H9 (cell line): ENCODE data around the gene LTA4H. TPM values are rescaled to one million over a fixed set of nuclear protein-coding genes. Genes with fewer than 3 reads are reported as not detected.

Experiments used
- DNase-seq: peaks from one replicate; pipeline ENCODE4 v3.0.0-alpha.2; 2017
- H2AFZ ChIP-seq: one replicate; pipeline ENCODE4 v1.6.1; 2013; ENCODE audit warnings: mild to moderate bottlenecking, low read length, control low read depth, moderate library complexity
- H2AK5ac ChIP-seq: 2 replicates; pipeline ENCODE4 v1.6.1; 2013; ENCODE audit warnings: low read length, control low read depth, mixed read lengths; ENCODE audit not compliant: insufficient read length
- H2BK120ac ChIP-seq: one replicate; pipeline ENCODE4 v1.6.1; 2013; ENCODE audit warnings: low read depth, mild to moderate bottlenecking, low read length, control low read depth, inconsistent platforms; ENCODE audit not compliant: poor library complexity, severe bottlenecking
- H2BK12ac ChIP-seq: 2 replicates; pipeline ENCODE4 v1.6.1; 2013; ENCODE audit warnings: low read length, control low read depth, mixed read lengths, low read depth; ENCODE audit not compliant: insufficient read length
- H2BK15ac ChIP-seq: 2 replicates; pipeline ENCODE4 v1.6.1; 2013; ENCODE audit warnings: low read depth, low read length, control low read depth
- H2BK20ac ChIP-seq: one replicate; pipeline ENCODE4 v1.6.1; 2013; ENCODE audit warnings: low read depth, mild to moderate bottlenecking, low read length, control low read depth, inconsistent platforms; ENCODE audit not compliant: poor library complexity, severe bottlenecking
- H2BK5ac ChIP-seq: 2 replicates; pipeline ENCODE4 v1.6.1; 2013; ENCODE audit warnings: low read length, control low read depth, mixed read lengths; ENCODE audit not compliant: insufficient read length
- H3K14ac ChIP-seq: 2 replicates; pipeline ENCODE4 v1.6.1; 2013; ENCODE audit warnings: low read length, control low read depth; ENCODE audit not compliant: insufficient read depth
- H3K18ac ChIP-seq: 2 replicates; pipeline ENCODE4 v1.6.1; 2013; ENCODE audit warnings: low read depth, mild to moderate bottlenecking, mixed read lengths, low read length, control low read depth; ENCODE audit not compliant: insufficient read length
- H3K23ac ChIP-seq: 2 replicates; pipeline ENCODE4 v1.6.1; 2013; ENCODE audit warnings: low read length, control low read depth, mixed read lengths, low read depth; ENCODE audit not compliant: insufficient read length
- H3K23me2 ChIP-seq: 2 replicates; pipeline ENCODE4 v1.6.1; 2013; ENCODE audit warnings: low read depth, mild to moderate bottlenecking, mixed read lengths, low read length, control low read depth; ENCODE audit not compliant: insufficient read length, poor library complexity, severe bottlenecking
- H3K27ac ChIP-seq: 2 replicates; pipeline ENCODE4 v1.5.1; 2013; ENCODE audit warnings: low read length, control low read depth, mixed read lengths, low read depth; ENCODE audit not compliant: insufficient read length
- H3K27me3 ChIP-seq: 2 replicates; pipeline ENCODE4 v1.6.1; 2013; ENCODE audit warnings: low read length, control low read depth, inconsistent platforms; ENCODE audit not compliant: insufficient read depth
- H3K4ac ChIP-seq: 2 replicates; pipeline ENCODE4 v1.6.1; 2013; ENCODE audit warnings: low read depth, mild to moderate bottlenecking, control low read depth, inconsistent platforms, low read length, moderate library complexity
- H3K4me1 ChIP-seq: 2 replicates; pipeline ENCODE4 v1.6.1; 2013; ENCODE audit warnings: low read length, control low read depth, inconsistent platforms; ENCODE audit not compliant: insufficient read depth
- H3K4me2 ChIP-seq: 2 replicates; pipeline ENCODE4 v1.6.1; 2013; ENCODE audit warnings: low read length, control low read depth, mixed read lengths; ENCODE audit not compliant: insufficient read length, insufficient read depth
- H3K56ac ChIP-seq: 2 replicates; pipeline ENCODE4 v1.6.1; 2013; ENCODE audit warnings: low read depth, mild to moderate bottlenecking, mixed read lengths, low read length, control low read depth; ENCODE audit not compliant: insufficient read length
- H3K79me1 ChIP-seq: 2 replicates; pipeline ENCODE4 v1.6.1; 2013; ENCODE audit warnings: low read depth, mild to moderate bottlenecking, moderate library complexity, low read length, control low read depth, inconsistent platforms; ENCODE audit not compliant: insufficient read depth, poor library complexity, severe bottlenecking
- H3K79me2 ChIP-seq: 2 replicates; pipeline ENCODE4 v1.6.1; 2013; ENCODE audit warnings: low read length, control low read depth, inconsistent platforms; ENCODE audit not compliant: insufficient read depth
- H3K9ac ChIP-seq: 2 replicates; pipeline ENCODE4 v1.6.1; 2013; ENCODE audit warnings: low read length, control low read depth, mixed read lengths; ENCODE audit not compliant: insufficient read length; ENCODE audit errors: extremely low read depth
- H3K9me3 ChIP-seq: one replicate; pipeline ENCODE4 v1.6.1; 2013; ENCODE audit warnings: low read depth, low read length, inconsistent platforms; ENCODE audit not compliant: control insufficient read depth
- H3T11ph ChIP-seq: one replicate; pipeline ENCODE4 v1.6.1; 2013; ENCODE audit warnings: mild to moderate bottlenecking, low read length, control low read depth, inconsistent platforms
- H4K20me1 ChIP-seq: one replicate; pipeline ENCODE4 v1.6.1; 2013; ENCODE audit not compliant: control insufficient read depth, insufficient read length, insufficient read depth
- H4K5ac ChIP-seq: 2 replicates; pipeline ENCODE4 v1.6.1; 2013; ENCODE audit warnings: low read depth, mild to moderate bottlenecking, mixed read lengths, low read length, control low read depth; ENCODE audit not compliant: insufficient read length
- H4K8ac ChIP-seq: replicated peaks from 2 replicates; pipeline ENCODE4 v1.6.1; 2013; ENCODE audit warnings: low read length, control low read depth, mixed read lengths, low read depth; ENCODE audit not compliant: insufficient read length
- H4K91ac ChIP-seq: 2 replicates; pipeline ENCODE4 v1.6.1; 2013; ENCODE audit warnings: low read depth, mild to moderate bottlenecking, moderate library complexity, mixed read lengths, low read length, control low read depth; ENCODE audit not compliant: insufficient read length
- H3K27ac Mint-ChIP-seq, 3 experiments: 2 replicates in 2 of 3; 3 replicates in 1 of 3; pipeline ENCODE4 v1.8.0; 2020 to 2021; ENCODE audit warnings: mixed read lengths in 3 of 3, mild to moderate bottlenecking in 1 of 3, moderate library complexity in 1 of 3
- H3K27me3 Mint-ChIP-seq: 2 replicates; pipeline ENCODE4 v1.8.0; 2021; ENCODE audit warnings: low read depth, mild to moderate bottlenecking, moderate library complexity, mixed read lengths
- H3K36me3 Mint-ChIP-seq, 3 experiments: 2 replicates in 2 of 3; 3 replicates in 1 of 3; pipeline ENCODE4 v1.8.0; 2020 to 2021; ENCODE audit warnings: low read depth in 3 of 3, mixed read lengths in 3 of 3; ENCODE audit not compliant: insufficient read depth in 1 of 3
- H3K4me1 Mint-ChIP-seq, 2 experiments: 2 replicates each; pipeline ENCODE4 v1.8.0; 2020; ENCODE audit warnings: mixed read lengths in 2 of 2
- H3K4me3 Mint-ChIP-seq, 2 experiments: 2 replicates in 1 of 2; 3 replicates in 1 of 2; pipeline ENCODE4 v1.8.0; 2020 to 2021; ENCODE audit warnings: mild to moderate bottlenecking in 2 of 2, mixed read lengths in 2 of 2, moderate library complexity in 1 of 2
- H3K9me3 Mint-ChIP-seq, 2 experiments: 2 replicates in 1 of 2; 3 replicates in 1 of 2; pipeline ENCODE4 v1.8.0; 2020; ENCODE audit warnings: mild to moderate bottlenecking in 2 of 2, mixed read lengths in 2 of 2, moderate library complexity in 1 of 2
- CTCF ChIP-seq: fragments of 200-600 bp; sonication (generic); conservative IDR thresholded peaks from 3 replicates; pipeline ENCODE4 v1.8.0; 2021; ENCODE audit warnings: antibody characterized with exemption, mild to moderate bottlenecking
- WGBS: extraction: QIAGEN DNeasy Blood & Tissue Kit; methylation state at CpG from one replicate; pipeline ENCODE4 v1.1.7; 2013; ENCODE audit warnings: missing lambda C conversion rate, low lambda C conversion rate, mixed read lengths; ENCODE audit not compliant: insufficient read length; ENCODE audit errors: extremely low coverage; 5-methylcytosine and 5-hydroxymethylcytosine counted together
- total RNA-seq: library from RNA; stranded (reverse); gene quantifications from 2 replicates; pipeline ENCODE4 v1.2.1, GENCODE V29; 2021

Gene LTA4H
- total RNA-seq, 1 experiment from 2014 or later: 144 TPM

- Histone ChIP-seq H3K4me2 (no peak overlapping the region), H3K23ac (no peak overlapping the region), H2BK20ac (no peak overlapping the region), H3K18ac (no peak overlapping the region), H4K20me1 (no peaks in the 10 kb centered on the region), H2BK120ac (no peak overlapping the region), H4K8ac (no peak overlapping the region), H3K4me1 (peaks cover 2% of the 10 kb centered on the region; the same call in 1 of the 2 replicates), H3K9me3 (no peaks in the 10 kb centered on the region), H3K27me3 (no peaks in the 10 kb centered on the region), H4K91ac (no peak overlapping the region), H3K79me2 (peaks cover 4% of the 10 kb centered on the region; the same call in 1 of the 2 replicates), H3K14ac (no peak overlapping the region), H3K56ac (no peak overlapping the region), H2BK12ac (no peak overlapping the region), H3K23me2 (peaks cover 6% of the 10 kb centered on the region), H2AFZ (no peak overlapping the region), H3T11ph (no peak overlapping the region), H3K79me1 (peaks cover 2% of the 10 kb centered on the region), H2BK5ac (no peak overlapping the region), H3K9ac (no peak overlapping the region), H3K4ac (no peak overlapping the region), H4K5ac (no peak overlapping the region), H2BK15ac (no peak overlapping the region), H2AK5ac (no peak overlapping the region), H3K27ac (no peak overlapping the region)
- Mint-ChIP-seq H3K27ac (no peak overlapping the region), H3K4me3 (no peak overlapping the region), H3K36me3 (no peaks in the 10 kb centered on the region), H3K4me1 (peaks cover 6 to 7% of the 10 kb centered on the region in 2 experiments), H3K9me3 (no peaks in the 10 kb centered on the region), H3K27me3 (no peaks in the 10 kb centered on the region)
- no peak for DNase-seq
- no CpG with 5 or more reads among the region's 8 CpGs for whole genome bisulfite sequencing
- no peak for TF ChIP-seq CTCF
Measured at GRCh38 chr12:96036765-96037455, 1.5 kb upstream of the LTA4H start.
